PC-9 (cell line): ENCODE data around the gene TOB2. TPM values are rescaled to one million over a fixed set of nuclear protein-coding genes. Genes with fewer than 3 reads are reported as not detected.
"Not testable (repeated sequence)": the region's sequence is repeated elsewhere in the genome, so short reads cannot be mapped to it uniquely, and the experiment has no call there.

ENCODE experiments used
- BruUV-seq: library from RNA; stranded (reverse); fragments of 400-500 nt; replicated peaks from 2 replicates; lab custom pipeline; 2021; lab: Mats Ljungman, UMichigan
- CTCF ChIA-PET: fragments of 300-600 bp; sonication (Branson Sonifier 250); formaldehyde crosslinking; loops from one replicate; lab custom pipeline; 2022; ENCODE audit warnings: antibody characterized with exemption; lab: Charles Lee
- POLR2A ChIA-PET: fragments of 300-600 bp; sonication (Branson Sonifier 250); formaldehyde crosslinking; loops from one replicate; lab custom pipeline; 2022; ENCODE audit warnings: antibody characterized with exemption; ENCODE audit not compliant: unreplicated experiment; lab: Charles Lee
- DNase-seq, 2 experiments: peaks; one replicate each; pipeline versions ENCODE4 v3.0.0 to v3.0.0-alpha.2; 2015 to 2022; ENCODE audit warnings: mixed read lengths in 1 of 2
- H2AFZ ChIP-seq: fragments of 200-600 bp; sonication (generic); 2 replicates; pipeline ENCODE4 v1.8.1; 2017; ENCODE audit warnings: antibody characterized with exemption
- H3F3A ChIP-seq: fragments of 200-600 bp; sonication (generic); 2 replicates; pipeline ENCODE4 v1.8.1; 2017; ENCODE audit warnings: antibody characterized with exemption, mild to moderate bottlenecking, low read depth; ENCODE audit not compliant: insufficient read depth
- H3K27ac ChIP-seq: fragments of 200-600 bp; sonication (generic); 2 replicates; pipeline ENCODE4 v1.6.1; 2016; ENCODE audit warnings: mixed run types
- H3K27me3 ChIP-seq: fragments of 200-600 bp; sonication (generic); 2 replicates; pipeline ENCODE4 v1.6.1; 2016; ENCODE audit warnings: low read depth, mixed run types; ENCODE audit not compliant: insufficient read depth
- H3K36me3 ChIP-seq: fragments of 200-600 bp; sonication (generic); 2 replicates; pipeline ENCODE4 v1.6.1; 2016; ENCODE audit warnings: low read depth, mixed run types
- H3K4me1 ChIP-seq: fragments of 200-600 bp; sonication (generic); replicated peaks from 2 replicates; pipeline ENCODE4 v1.6.1; 2016; ENCODE audit warnings: mixed run types; ENCODE audit not compliant: insufficient read depth
- H3K4me2 ChIP-seq: fragments of 200-600 bp; sonication (generic); 2 replicates; pipeline ENCODE4 v1.6.1; 2017; ENCODE audit warnings: mixed run types
- H3K4me3 ChIP-seq: fragments of 200-600 bp; sonication (generic); 2 replicates; pipeline ENCODE4 v1.6.1; 2016; ENCODE audit warnings: mixed run types
- H3K79me2 ChIP-seq: fragments of 200-600 bp; sonication (generic); 2 replicates; pipeline ENCODE4 v1.6.1; 2017; ENCODE audit warnings: low read depth, mixed run types
- H3K9me2 ChIP-seq: fragments of 200-600 bp; sonication (generic); 2 replicates; pipeline ENCODE4 v1.8.1; 2017; ENCODE audit warnings: mild to moderate bottlenecking; ENCODE audit not compliant: insufficient read depth
- H3K9me3 ChIP-seq: fragments of 200-600 bp; sonication (generic); 2 replicates; pipeline ENCODE4 v1.8.1; 2016; ENCODE audit warnings: low read depth; ENCODE audit not compliant: insufficient read depth
- H4K20me1 ChIP-seq: fragments of 200-600 bp; sonication (generic); 2 replicates; pipeline ENCODE4 v1.8.1; 2017; ENCODE audit not compliant: insufficient read depth
- CTCF ChIP-seq: fragments of 200-600 bp; sonication (generic); conservative IDR thresholded peaks from 2 replicates; pipeline ENCODE4 v1.6.1; 2017; ENCODE audit warnings: mixed run types, antibody characterized with exemption, mild to moderate bottlenecking, moderate library complexity
- EZH2 ChIP-seq: fragments of 200-600 bp; sonication (generic); IDR thresholded peaks from 2 replicates; pipeline ENCODE4 v1.8.0; 2017; ENCODE audit warnings: antibody characterized with exemption, low read depth
- intact Hi-C: fragments of 100-400 bp; cut with micrococcal nuclease; formaldehyde crosslinking; loops from one replicate; pipeline ENCODE4 v1.10.0; 2022; ENCODE audit not compliant: unreplicated experiment
- total RNA-seq: library from RNA; stranded (reverse); gene quantifications from 2 replicates; pipeline ENCODE4 v1.2.3, GENCODE V29; 2021

The TOB2 gene
- total RNA-seq, 1 experiment from 2014 or later: 57.4 TPM

- peaks cover 22% of the 10 kb centered on the region for H3K4me1 ChIP-seq
- H2AFZ ChIP-seq: peak overlapping the region; percentile 84
- ChIA-PET CTCF (interaction anchor here (0.6 kb wide), 1 partner anchor 68 kb away, joined by 4 read pairs; no protein-coding TSS in a partner anchor), POLR2A (interaction anchor here (0.6 to 3.0 kb wide), 2 partner anchors 23 to 763 kb away, joined by 3 to 11 read pairs; partner anchors contain the start of genes ACO2 and PHF5A)
- H3K27me3 ChIP-seq: no peaks in the 10 kb centered on the region
- TSS peak; percentile 35 for BruUV-seq
- DNase-seq: peak; percentile 34 to 73
- H3K79me2 ChIP-seq: peaks cover 66% of the 10 kb centered on the region
- peak overlapping the region; percentile 83 for H3K27ac ChIP-seq
- intact Hi-C loops: loop anchor here (1.0 to 2.0 kb wide), 2 partner anchors 160 to 495 kb away; partner anchors contain the start of gene RBX1
- peak overlapping the region; percentile 95 for H3K4me2 ChIP-seq
- H3K36me3 ChIP-seq: peaks cover 12% of the 10 kb centered on the region; the same call in 1 of the 2 replicates
- H3F3A ChIP-seq: peaks cover 47% of the 10 kb centered on the region
- H4K20me1 ChIP-seq: peaks cover 36% of the 10 kb centered on the region
- H3K4me3 ChIP-seq: peak overlapping the region; percentile 92
- H3K9me2 ChIP-seq: no peaks in the 10 kb centered on the region
- no peaks in the 10 kb centered on the region for H3K9me3 ChIP-seq
- TF ChIP-seq CTCF (no peak), EZH2 (no peak)
Observed at GRCh38 chr22:41445129-41446056, 1.2 kb downstream of the TOB2 start.

GRCh38 chr22:41444360-41445128 lies 2.1 kb downstream of the TOB2 start:
- intact Hi-C loops: no loop called here
- CTCF ChIA-PET: no interaction called here
- Histone ChIP-seq H3K9me3 (no peaks in the 10 kb centered on the region), H3K4me3 (peak overlapping the region; percentile 92), H3K27ac (peak overlapping the region; percentile 83), H3K36me3 (peaks cover 12% of the 10 kb centered on the region; the same call in 1 of the 2 replicates), H4K20me1 (peaks cover 44% of the 10 kb centered on the region), H2AFZ (peak overlapping the region; percentile 84), H3K9me2 (no peaks in the 10 kb centered on the region), H3F3A (peaks cover 47% of the 10 kb centered on the region), H3K79me2 (peaks cover 75% of the 10 kb centered on the region), H3K4me1 (peaks cover 22% of the 10 kb centered on the region), H3K27me3 (no peaks in the 10 kb centered on the region), H3K4me2 (peak overlapping the region; percentile 95)
- peak; percentile 91 to 92 for DNase-seq
- POLR2A ChIA-PET: interaction anchor here (3.0 kb wide), 1 partner anchor 24 kb away, joined by 11 read pairs; the partner anchor contains the start of genes ACO2 and PHF5A
- TF ChIP-seq CTCF: no peak
- TF ChIP-seq EZH2: no peak
- BruUV-seq: no TSS peak

- Histone ChIP-seq H3K9me3 (no peaks in the 10 kb centered on the region), H3K79me2 (peaks cover 93% of the 10 kb centered on the region), H3F3A (peaks cover 59% of the 10 kb centered on the region), H3K4me3 (no peak overlapping the region), H3K36me3 (peaks cover 19% of the 10 kb centered on the region), H3K27ac (no peak overlapping the region), H3K27me3 (no peaks in the 10 kb centered on the region), H2AFZ (no peak overlapping the region), H3K4me2 (peak overlapping the region; percentile 11; the same call in 1 of the 2 replicates), H4K20me1 (peaks cover 64% of the 10 kb centered on the region), H3K9me2 (no peaks in the 10 kb centered on the region), H3K4me1 (peaks cover 15% of the 10 kb centered on the region)
- no peak for DNase-seq
- BruUV-seq: no TSS peak
- no peak for TF ChIP-seq EZH2
- no peak for TF ChIP-seq CTCF
- ChIA-PET POLR2A (no interaction called here), CTCF (no interaction called here)
- intact Hi-C loops: no loop called here
Observed at GRCh38 chr22:41442240-41442792, 4.3 kb downstream of the TOB2 start.

- intact Hi-C loops, H3K9me3 ChIP-seq, H3K4me2 ChIP-seq, H2AFZ ChIP-seq, H3K27me3 ChIP-seq, BruUV-seq, POLR2A ChIA-PET, H3K27ac ChIP-seq, H3K9me2 ChIP-seq, DNase-seq, H3K4me3 ChIP-seq: not testable (repeated sequence)
- CTCF ChIA-PET: interaction anchor here (0.6 kb wide), 2 partner anchors 13 to 39 kb away, joined by 4 to 6 read pairs; no protein-coding TSS in a partner anchor
- H3F3A ChIP-seq: peaks cover 60% of the 10 kb centered on the region
- peaks cover 37% of the 10 kb centered on the region for H3K36me3 ChIP-seq
- peaks cover 15% of the 10 kb centered on the region for H3K4me1 ChIP-seq
- H4K20me1 ChIP-seq: peaks cover 82% of the 10 kb centered on the region
- H3K79me2 ChIP-seq: peaks cover 94% of the 10 kb centered on the region
Observed at GRCh38 chr22:41440511-41440910, 6.1 kb downstream of the TOB2 start.
